Endodermal cell (in vitro differentiated cells): ENCODE measurements around the gene SYT13. TPM values are rescaled to one million over a fixed set of nuclear protein-coding genes. Genes with fewer than 3 reads are reported as not detected.
A peak's percentile ranks its signal among the peaks of the same experiment; 100 is the strongest.

Experiments used
- DNase-seq: peaks from one replicate; pipeline ENCODE4 v3.0.0-alpha.2; 2017
- H3K27ac ChIP-seq: 2 replicates; pipeline ENCODE4 v1.5.1; 2013; ENCODE audit warnings: mild to moderate bottlenecking, low read depth, low read length, moderate library complexity
- H3K27me3 ChIP-seq: 2 replicates; pipeline ENCODE4 v1.6.1; 2013; ENCODE audit warnings: mild to moderate bottlenecking, low read length, moderate library complexity; ENCODE audit not compliant: insufficient read depth, control insufficient read depth, poor library complexity, severe bottlenecking
- H3K36me3 ChIP-seq: 2 replicates; pipeline ENCODE4 v1.7.0; 2013; ENCODE audit warnings: mild to moderate bottlenecking, low read length, moderate library complexity; ENCODE audit not compliant: control insufficient read depth, insufficient read depth
- H3K4me1 ChIP-seq: one replicate; pipeline ENCODE4 v1.7.0; 2013; ENCODE audit warnings: low read length; ENCODE audit not compliant: control insufficient read depth, insufficient read depth
- H3K4me3 ChIP-seq: 2 replicates; pipeline ENCODE4 v1.5.1; 2013; ENCODE audit warnings: mild to moderate bottlenecking, low read length, moderate library complexity
- H3K9ac ChIP-seq: 2 replicates; pipeline ENCODE4 v1.6.1; 2013; ENCODE audit warnings: mild to moderate bottlenecking, low read length, moderate library complexity; ENCODE audit not compliant: poor library complexity, severe bottlenecking; ENCODE audit errors: extremely low read depth
- H3K9me3 ChIP-seq: 2 replicates; pipeline ENCODE4 v1.6.1; 2013; ENCODE audit warnings: mild to moderate bottlenecking, low read length, moderate library complexity; ENCODE audit not compliant: control insufficient read depth
- H3K27ac Mint-ChIP-seq: 2 replicates; pipeline ENCODE4 v1.8.0; 2020; ENCODE audit warnings: mixed read lengths
- H3K27me3 Mint-ChIP-seq: 2 replicates; pipeline ENCODE4 v1.8.0; 2021; ENCODE audit warnings: mild to moderate bottlenecking, mixed read lengths; ENCODE audit not compliant: insufficient read depth
- H3K36me3 Mint-ChIP-seq: 2 replicates; pipeline ENCODE4 v1.8.0; 2020; ENCODE audit warnings: low read depth, mixed read lengths
- H3K4me1 Mint-ChIP-seq: 2 replicates; pipeline ENCODE4 v1.8.0; 2020; ENCODE audit warnings: mixed read lengths
- H3K4me3 Mint-ChIP-seq: 2 replicates; pipeline ENCODE4 v1.8.0; 2020; ENCODE audit warnings: mild to moderate bottlenecking, moderate library complexity, mixed read lengths
- H3K9me3 Mint-ChIP-seq: 2 replicates; pipeline ENCODE4 v1.8.0; 2020; ENCODE audit warnings: mild to moderate bottlenecking, mixed read lengths
- WGBS, 2 experiments: methylation state at CpG; one replicate each; pipeline versions ENCODE4 v1.1.5 to v1.1.7; 2013; ENCODE audit warnings: missing lambda C conversion rate in 2 of 2, mixed read lengths in 1 of 2; ENCODE audit not compliant: insufficient coverage in 1 of 2, insufficient read length in 1 of 2; 5-methylcytosine and 5-hydroxymethylcytosine counted together
- total RNA-seq, 2 donors: library from RNA; stranded (reverse); fragmentation: NEBNext Ultra II Directional in 1 of 2; extraction: Animal tissue kit (Norgen Biotek cat#: 25700) in 1 of 2; gene quantifications; 2 replicates in 1 of 2; 3 replicates in 1 of 2; pipeline ENCODE4 v1.2.1, GENCODE V29; 2021
- TF ChIP-seq, protein P1 (sequence below): fragments of 200-600 bp; sonication (generic); conservative IDR thresholded peaks from 2 replicates; pipeline ENCODE4 v1.5.0; 2021; ENCODE audit warnings: antibody characterized with exemption, mild to moderate bottlenecking

The SYT13 gene
- total RNA-seq, 2 donors from 2014 or later = 3.2 to 9.3 TPM

DNA sequence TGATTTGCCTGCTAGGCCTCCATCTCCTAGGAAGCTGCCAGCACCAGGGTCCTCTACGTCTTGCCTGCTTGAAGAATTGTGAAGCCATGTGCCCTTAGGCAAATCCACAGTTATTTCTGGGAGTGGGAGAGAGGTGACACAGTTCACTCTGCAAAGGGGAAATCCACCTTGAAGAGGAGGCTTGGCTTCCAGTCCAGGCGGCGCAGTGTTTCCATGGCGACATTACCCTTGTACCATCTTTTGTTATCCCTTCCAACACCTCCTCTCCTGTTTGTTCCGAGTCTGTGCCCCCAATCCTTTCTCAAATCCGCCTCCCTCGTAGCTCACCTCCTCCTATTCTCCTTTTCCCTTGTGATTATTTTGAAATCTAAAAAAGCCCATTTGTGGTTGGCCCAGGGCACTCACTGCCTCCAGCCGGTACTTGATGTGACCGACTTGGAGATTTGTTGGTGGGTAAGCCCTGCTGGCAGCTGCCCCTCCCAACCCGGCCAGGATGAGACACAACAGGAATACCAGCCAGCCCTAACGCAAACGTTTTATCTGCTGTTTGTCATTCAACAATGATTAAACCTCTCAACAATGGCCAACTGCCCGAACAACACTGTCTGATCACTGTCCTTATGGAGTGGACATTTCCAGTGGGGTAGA is 18.4 kb downstream of the SYT13 start:
- no peak for DNase-seq
- 84 to 85% methylated on average over 8 to 13 of the region's 13 CpGs for WGBS, 2 experiments
- Histone ChIP-seq H3K27ac (no peak overlapping the region), H3K9me3 (no peaks in the 10 kb centered on the region), H3K36me3 (no peaks in the 10 kb centered on the region), H3K4me3 (no peak overlapping the region), H3K9ac (no peak overlapping the region), H3K4me1 (no peaks in the 10 kb centered on the region), H3K27me3 (peaks cover 12% of the 10 kb centered on the region)
- Mint-ChIP-seq H3K27me3 (peaks cover 25% of the 10 kb centered on the region), H3K4me3 (no peak overlapping the region), H3K36me3 (no peaks in the 10 kb centered on the region), H3K27ac (no peak overlapping the region), H3K4me1 (peaks cover 3% of the 10 kb centered on the region), H3K9me3 (no peaks in the 10 kb centered on the region)
- TF ChIP-seq, protein P1, sequence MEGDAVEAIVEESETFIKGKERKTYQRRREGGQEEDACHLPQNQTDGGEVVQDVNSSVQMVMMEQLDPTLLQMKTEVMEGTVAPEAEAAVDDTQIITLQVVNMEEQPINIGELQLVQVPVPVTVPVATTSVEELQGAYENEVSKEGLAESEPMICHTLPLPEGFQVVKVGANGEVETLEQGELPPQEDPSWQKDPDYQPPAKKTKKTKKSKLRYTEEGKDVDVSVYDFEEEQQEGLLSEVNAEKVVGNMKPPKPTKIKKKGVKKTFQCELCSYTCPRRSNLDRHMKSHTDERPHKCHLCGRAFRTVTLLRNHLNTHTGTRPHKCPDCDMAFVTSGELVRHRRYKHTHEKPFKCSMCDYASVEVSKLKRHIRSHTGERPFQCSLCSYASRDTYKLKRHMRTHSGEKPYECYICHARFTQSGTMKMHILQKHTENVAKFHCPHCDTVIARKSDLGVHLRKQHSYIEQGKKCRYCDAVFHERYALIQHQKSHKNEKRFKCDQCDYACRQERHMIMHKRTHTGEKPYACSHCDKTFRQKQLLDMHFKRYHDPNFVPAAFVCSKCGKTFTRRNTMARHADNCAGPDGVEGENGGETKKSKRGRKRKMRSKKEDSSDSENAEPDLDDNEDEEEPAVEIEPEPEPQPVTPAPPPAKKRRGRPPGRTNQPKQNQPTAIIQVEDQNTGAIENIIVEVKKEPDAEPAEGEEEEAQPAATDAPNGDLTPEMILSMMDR = no peak

DNA sequence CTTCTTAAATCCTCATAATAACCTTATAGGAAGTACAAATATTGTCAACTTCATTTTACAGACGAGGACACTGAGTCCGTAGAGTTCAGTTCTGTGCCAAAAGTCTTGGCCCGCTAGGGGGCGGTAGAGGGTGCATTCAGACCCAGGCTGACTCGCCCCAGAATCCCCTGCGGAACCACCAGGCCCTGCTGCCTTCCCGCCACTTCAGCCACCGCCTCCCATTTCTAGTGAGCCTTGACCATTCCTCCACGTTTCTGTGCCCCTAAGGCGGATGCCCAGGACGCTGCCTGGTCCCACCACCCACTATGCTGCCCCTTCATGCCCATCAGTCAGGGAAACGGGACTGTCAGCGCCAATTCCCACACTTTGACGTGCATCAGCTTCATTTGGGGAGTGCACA is 19.1 kb downstream of the SYT13 start:
- no peak overlapping the region for H3K4me3 Mint-ChIP-seq
- peaks cover 25% of the 10 kb centered on the region for H3K27me3 Mint-ChIP-seq
- H3K36me3 ChIP-seq = no peaks in the 10 kb centered on the region
- no peaks in the 10 kb centered on the region for H3K9me3 Mint-ChIP-seq
- WGBS, 2 experiments = 63 to 74% methylated on average over 5 to 14 of the region's 14 CpGs
- no peak overlapping the region for H3K27ac ChIP-seq
- TF ChIP-seq, protein P1 = peak; percentile 89
- H3K36me3 Mint-ChIP-seq = no peaks in the 10 kb centered on the region
- H3K4me1 ChIP-seq = no peaks in the 10 kb centered on the region
- DNase-seq = peak; percentile 88
- H3K4me3 ChIP-seq = no peak overlapping the region
- no peak overlapping the region for H3K9ac ChIP-seq
- no peaks in the 10 kb centered on the region for H3K9me3 ChIP-seq
- H3K27me3 ChIP-seq = peaks cover 12% of the 10 kb centered on the region
- peaks cover 3% of the 10 kb centered on the region for H3K4me1 Mint-ChIP-seq
- no peak overlapping the region for H3K27ac Mint-ChIP-seq

DNA sequence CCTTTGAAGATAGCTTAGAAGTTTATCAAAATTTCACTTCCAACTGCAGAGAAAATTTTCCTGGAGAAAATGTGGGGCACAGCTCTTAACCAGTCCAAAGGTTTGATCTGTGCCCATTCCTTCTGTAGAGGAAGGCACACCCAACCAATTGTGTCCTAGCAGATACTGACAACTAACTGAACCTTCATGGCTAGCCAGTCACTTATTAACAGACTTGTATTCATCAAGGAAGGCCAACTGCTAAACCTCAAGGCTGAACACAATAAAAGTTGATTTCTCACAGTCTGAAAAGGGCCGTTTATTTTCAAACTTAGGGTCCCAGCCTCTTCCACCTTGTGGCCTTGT is 19.5 kb downstream of the SYT13 start:
- H3K4me1 Mint-ChIP-seq = peaks cover 3% of the 10 kb centered on the region
- WGBS, 2 experiments = 95 to 100% methylated on average over 1 of the region's 1 CpG
- H3K27ac Mint-ChIP-seq = no peak overlapping the region

More for the DNA sequence above, 19.5 kb downstream of the SYT13 start:
- H3K4me3 ChIP-seq = no peak overlapping the region
- no peaks in the 10 kb centered on the region for H3K4me1 ChIP-seq
- peaks cover 12% of the 10 kb centered on the region for H3K27me3 ChIP-seq
- peaks cover 25% of the 10 kb centered on the region for H3K27me3 Mint-ChIP-seq
- H3K4me3 Mint-ChIP-seq = no peak overlapping the region
- no peaks in the 10 kb centered on the region for H3K9me3 ChIP-seq
- no peaks in the 10 kb centered on the region for H3K36me3 Mint-ChIP-seq
- H3K27ac ChIP-seq = no peak overlapping the region
- DNase-seq = no peak
- H3K9me3 Mint-ChIP-seq = no peaks in the 10 kb centered on the region
- H3K36me3 ChIP-seq = no peaks in the 10 kb centered on the region
- TF ChIP-seq, protein P1 = no peak
- no peak overlapping the region for H3K9ac ChIP-seq
